ENCODE measurements around the gene GIT1. TPM values are rescaled to one million over a fixed set of nuclear protein-coding genes. Genes with fewer than 3 reads are reported as not detected.

Gene GIT1
- total RNA-seq, 5 donors from 2014 or later (not counting 1 experiment from before 2014, with no cell fraction given), result 36.7 to 86.4 (median 71.8) TPM

DNA sequence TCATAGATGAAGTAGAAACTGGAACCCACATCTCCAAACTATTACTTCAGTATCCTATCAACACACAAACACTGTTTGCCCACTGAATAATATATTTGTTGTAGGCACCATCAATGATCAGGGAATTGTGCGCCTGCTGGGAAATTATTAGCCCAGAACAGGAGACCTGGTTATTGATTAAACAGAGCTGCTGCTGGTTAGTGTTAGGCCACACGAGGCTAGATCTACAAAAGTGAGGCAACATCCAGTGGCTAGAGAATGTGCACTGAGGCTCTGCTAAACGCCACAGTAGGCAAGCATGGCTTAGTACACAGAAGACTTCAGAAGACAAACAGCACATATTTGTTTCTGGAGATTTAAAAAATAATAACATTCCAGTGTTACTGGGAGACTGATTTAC, 33.6 kb downstream of the GIT1 start:
- H3K4me1 ChIP-seq (ENCODE audit: control insufficient read depth in 1 of 2, extremely low read depth in 1 of 2, insufficient read depth in 2 of 2, low read length in 2 of 2), result peaks cover 0 to 3% of the 10 kb centered on the region in 2 experiments
- no peaks in the 10 kb centered on the region for H3K9me3 ChIP-seq
- H3K4me3 Mint-ChIP-seq, result no peak overlapping the region
- no peak overlapping the region for H3K4me3 ChIP-seq (ENCODE audit: control insufficient read depth in 1 of 2, extremely low read depth in 1 of 2, low read length in 1 of 2)
- H3K36me3 ChIP-seq (ENCODE audit: control insufficient read depth in 2 of 2, extremely low read depth in 1 of 2, insufficient read depth in 1 of 2, low read length in 1 of 2), result no peaks in the 10 kb centered on the region
- no peaks in the 10 kb centered on the region for H3K27me3 Mint-ChIP-seq
- H3K27ac Mint-ChIP-seq, result no peak overlapping the region
- POLR2A ChIA-PET, result no interaction called here
- WGBS (ENCODE audit: insufficient coverage), result 94% methylated on average over 2 of the region's 3 CpGs
- H3K27ac ChIP-seq (ENCODE audit: low read length), result no peak overlapping the region
- no peaks in the 10 kb centered on the region for H3K9me3 Mint-ChIP-seq
- peaks cover 5 to 24% (median 13%) of the 10 kb centered on the region in 3 donors for H3K4me1 Mint-ChIP-seq
- ATAC-seq (replicated peaks in 1 of 4), result no peak
- CTCF ChIA-PET, result no interaction called here
- DNase-seq, result no peak
- H3K27me3 ChIP-seq (replicated peaks in 1 of 2; ENCODE audit: control insufficient read depth in 2 of 2, extremely low read depth in 1 of 2, insufficient read depth in 2 of 2, low read length in 1 of 2), result no peaks in the 10 kb centered on the region
- no peaks in the 10 kb centered on the region for H3K36me3 Mint-ChIP-seq

- Mint-ChIP-seq H3K27ac (no peak overlapping the region), H3K36me3 (peaks cover 9% of the 10 kb centered on the region), H3K9me3 (no peaks in the 10 kb centered on the region), H3K27me3 (no peaks in the 10 kb centered on the region), H3K4me3 (no peak overlapping the region), H3K4me1 (peaks cover 0 to 16% (median 8%) of the 10 kb centered on the region in 3 donors)
- Histone ChIP-seq H3K27ac (ENCODE audit: low read length) (no peak overlapping the region), H3K4me1 (ENCODE audit: control insufficient read depth in 1 of 2, extremely low read depth in 1 of 2, insufficient read depth in 2 of 2, low read length in 2 of 2) (no peaks in the 10 kb centered on the region), H3K9me3 (no peaks in the 10 kb centered on the region), H3K27me3 (replicated peaks in 1 of 2; ENCODE audit: control insufficient read depth in 2 of 2, extremely low read depth in 1 of 2, insufficient read depth in 2 of 2, low read length in 1 of 2) (no peaks in the 10 kb centered on the region), H3K4me3 (ENCODE audit: control insufficient read depth in 1 of 2, extremely low read depth in 1 of 2, low read length in 1 of 2) (no peak overlapping the region), H3K36me3 (ENCODE audit: control insufficient read depth in 2 of 2, extremely low read depth in 1 of 2, insufficient read depth in 1 of 2, low read length in 1 of 2) (peaks cover 0 to 5% of the 10 kb centered on the region in 2 donors)
- ChIA-PET CTCF (interaction anchor here in 1 of 2 donors (0.6 kb wide), 1 partner anchor 511 kb away, joined by 5 read pairs; no protein-coding TSS in a partner anchor), POLR2A (interaction anchor here (0.5 to 0.7 kb wide), 2 partner anchors 262 to 315 kb away, joined by 4 to 8 read pairs; no protein-coding TSS in a partner anchor)
- DNase-seq (no peak), ATAC-seq (replicated peaks in 1 of 4) (no peak)
- WGBS (ENCODE audit: insufficient coverage), result 26% methylated on average over 2 of the region's 5 CpGs
Observed at GRCh38 chr17:29549177-29549923, 40.1 kb downstream of the GIT1 start.

- Mint-ChIP-seq H3K27me3 (no peaks in the 10 kb centered on the region), H3K9me3 (no peaks in the 10 kb centered on the region), H3K4me3 (no peak overlapping the region), H3K27ac (no peak overlapping the region), H3K4me1 (peaks cover 0 to 15% (median 8%) of the 10 kb centered on the region in 3 donors), H3K36me3 (peaks cover 27% of the 10 kb centered on the region)
- no peak overlapping the region for H3K27ac ChIP-seq (ENCODE audit: low read length)
- DNase-seq (no peak), ATAC-seq (replicated peaks in 1 of 4) (no peak)
- POLR2A ChIA-PET, result no interaction called here
- WGBS (ENCODE audit: insufficient coverage), result no CpG with 5 or more reads among the region's 1 CpG
- H3K36me3 ChIP-seq (ENCODE audit: control insufficient read depth in 2 of 2, extremely low read depth in 1 of 2, insufficient read depth in 1 of 2, low read length in 1 of 2), result peaks cover 0 to 25% of the 10 kb centered on the region in 2 donors
- no peaks in the 10 kb centered on the region for H3K27me3 ChIP-seq (replicated peaks in 1 of 2; ENCODE audit: control insufficient read depth in 2 of 2, extremely low read depth in 1 of 2, insufficient read depth in 2 of 2, low read length in 1 of 2)
- H3K4me3 ChIP-seq (ENCODE audit: control insufficient read depth in 1 of 2, extremely low read depth in 1 of 2, low read length in 1 of 2), result no peak overlapping the region
- H3K4me1 ChIP-seq (ENCODE audit: control insufficient read depth in 1 of 2, extremely low read depth in 1 of 2, insufficient read depth in 2 of 2, low read length in 2 of 2), result no peaks in the 10 kb centered on the region
- no peaks in the 10 kb centered on the region for H3K9me3 ChIP-seq
- CTCF ChIA-PET, result no interaction called here
Observed at GRCh38 chr17:29546830-29547229, 42.6 kb downstream of the GIT1 start.

GRCh38 chr17:29546085-29546484, 43.4 kb downstream of the GIT1 start:
- H3K36me3 ChIP-seq (ENCODE audit: control insufficient read depth in 2 of 2, extremely low read depth in 1 of 2, insufficient read depth in 1 of 2, low read length in 1 of 2), result peaks cover 0 to 25% of the 10 kb centered on the region in 2 donors
- H3K27ac ChIP-seq (ENCODE audit: low read length), result no peak overlapping the region
- CTCF ChIA-PET, result no interaction called here
- H3K4me3 Mint-ChIP-seq, result no peak overlapping the region
- no peak overlapping the region for H3K27ac Mint-ChIP-seq
- no peak overlapping the region for H3K4me3 ChIP-seq (ENCODE audit: control insufficient read depth in 1 of 2, extremely low read depth in 1 of 2, low read length in 1 of 2)
- POLR2A ChIA-PET, result interaction anchor here in 1 of 2 donors (0.6 kb wide), 1 partner anchor 245 kb away, joined by 7 read pairs; no protein-coding TSS in a partner anchor
- no peaks in the 10 kb centered on the region for H3K27me3 ChIP-seq (replicated peaks in 1 of 2; ENCODE audit: control insufficient read depth in 2 of 2, extremely low read depth in 1 of 2, insufficient read depth in 2 of 2, low read length in 1 of 2)
- H3K4me1 ChIP-seq (ENCODE audit: control insufficient read depth in 1 of 2, extremely low read depth in 1 of 2, insufficient read depth in 2 of 2, low read length in 2 of 2), result no peaks in the 10 kb centered on the region
- no peaks in the 10 kb centered on the region for H3K9me3 ChIP-seq
- H3K27me3 Mint-ChIP-seq, result no peaks in the 10 kb centered on the region
- H3K36me3 Mint-ChIP-seq, result peaks cover 27% of the 10 kb centered on the region
- no CpG with 5 or more reads among the region's 1 CpG for WGBS (ENCODE audit: insufficient coverage)
- DNase-seq (no peak), ATAC-seq (replicated peaks in 1 of 4) (no peak)
- peaks cover 0 to 15% (median 8%) of the 10 kb centered on the region in 3 donors for H3K4me1 Mint-ChIP-seq
- H3K9me3 Mint-ChIP-seq, result no peaks in the 10 kb centered on the region

DNA sequence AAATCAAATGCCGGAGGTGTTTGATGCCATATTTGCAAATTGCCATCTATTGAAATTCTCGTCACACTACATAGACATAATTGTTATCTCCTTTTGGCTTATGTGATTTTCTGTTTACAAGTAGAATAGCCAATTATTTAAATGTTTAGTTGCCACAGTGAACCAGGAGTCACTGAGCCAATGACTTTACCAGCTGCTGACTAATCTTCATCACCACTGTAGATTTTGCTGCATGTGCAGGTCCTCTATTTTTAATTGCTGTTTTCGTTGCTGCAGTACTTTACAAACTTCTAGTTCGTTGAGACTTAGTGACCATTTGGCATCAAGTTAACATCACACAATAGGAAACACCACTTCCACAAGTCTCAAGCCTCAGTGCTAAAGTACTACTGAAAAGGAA, 45.4 kb downstream of the GIT1 start:
- no peaks in the 10 kb centered on the region for H3K27me3 ChIP-seq (replicated peaks in 1 of 2; ENCODE audit: control insufficient read depth in 2 of 2, extremely low read depth in 1 of 2, insufficient read depth in 2 of 2, low read length in 1 of 2)
- Mint-ChIP-seq H3K4me3 (no peak overlapping the region), H3K36me3 (peaks cover 33% of the 10 kb centered on the region), H3K27ac (no peak overlapping the region), H3K4me1 (peaks cover 0 to 10% (median 8%) of the 10 kb centered on the region in 3 donors), H3K9me3 (no peaks in the 10 kb centered on the region), H3K27me3 (no peaks in the 10 kb centered on the region)
- H3K36me3 ChIP-seq (ENCODE audit: control insufficient read depth in 2 of 2, extremely low read depth in 1 of 2, insufficient read depth in 1 of 2, low read length in 1 of 2), result peaks cover 4 to 35% of the 10 kb centered on the region in 2 donors
- DNase-seq, result no peak
- no peak overlapping the region for H3K4me3 ChIP-seq (ENCODE audit: control insufficient read depth in 1 of 2, extremely low read depth in 1 of 2, low read length in 1 of 2)
- ATAC-seq (replicated peaks in 1 of 4), result no peak
- H3K9me3 ChIP-seq, result no peaks in the 10 kb centered on the region
- POLR2A ChIA-PET, result interaction anchor here in 1 of 2 donors (0.6 kb wide), 1 partner anchor 15 kb away, joined by 6 read pairs; no protein-coding TSS in a partner anchor
- H3K27ac ChIP-seq (ENCODE audit: low read length), result no peak overlapping the region
- WGBS (ENCODE audit: insufficient coverage), result no CpG with 5 or more reads among the region's 4 CpGs
- H3K4me1 ChIP-seq (ENCODE audit: control insufficient read depth in 1 of 2, extremely low read depth in 1 of 2, insufficient read depth in 2 of 2, low read length in 2 of 2), result no peaks in the 10 kb centered on the region
- CTCF ChIA-PET, result no interaction called here

DNA sequence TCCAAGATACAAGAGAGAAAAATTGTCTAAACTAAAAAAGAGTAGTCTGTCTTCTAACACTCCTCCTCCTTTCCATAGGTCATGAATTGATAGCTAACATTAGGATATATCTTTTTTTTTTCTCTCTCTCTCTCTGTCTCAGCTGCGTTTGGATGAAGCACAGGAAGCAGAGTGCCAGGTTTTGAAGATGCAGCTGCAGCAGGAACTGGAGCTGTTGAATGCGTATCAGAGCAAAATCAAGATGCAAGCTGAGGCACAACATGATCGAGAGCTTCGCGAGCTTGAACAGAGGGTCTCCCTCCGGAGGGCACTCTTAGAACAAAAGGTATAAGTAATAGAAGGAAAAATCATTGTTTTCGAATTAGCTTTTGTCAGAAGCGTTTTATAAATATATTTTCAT, 55.5 kb downstream of the GIT1 start:
- Mint-ChIP-seq H3K27ac (no peak overlapping the region), H3K4me3 (no peak overlapping the region), H3K9me3 (no peaks in the 10 kb centered on the region), H3K36me3 (peaks cover 34% of the 10 kb centered on the region), H3K27me3 (no peaks in the 10 kb centered on the region), H3K4me1 (no peaks in the 10 kb centered on the region)
- ATAC-seq (replicated peaks in 1 of 4), result no peak
- DNase-seq, result no peak
- Histone ChIP-seq H3K4me3 (ENCODE audit: control insufficient read depth in 1 of 2, extremely low read depth in 1 of 2, low read length in 1 of 2) (no peak overlapping the region), H3K27me3 (replicated peaks in 1 of 2; ENCODE audit: control insufficient read depth in 2 of 2, extremely low read depth in 1 of 2, insufficient read depth in 2 of 2, low read length in 1 of 2) (no peaks in the 10 kb centered on the region), H3K27ac (ENCODE audit: low read length) (no peak overlapping the region), H3K4me1 (ENCODE audit: control insufficient read depth in 1 of 2, extremely low read depth in 1 of 2, insufficient read depth in 2 of 2, low read length in 2 of 2) (no peaks in the 10 kb centered on the region), H3K9me3 (no peaks in the 10 kb centered on the region), H3K36me3 (ENCODE audit: control insufficient read depth in 2 of 2, extremely low read depth in 1 of 2, insufficient read depth in 1 of 2, low read length in 1 of 2) (peaks cover 11 to 42% of the 10 kb centered on the region in 2 donors)
- 97% methylated on average over 4 of the region's 8 CpGs for WGBS (ENCODE audit: insufficient coverage)
- POLR2A ChIA-PET, result no interaction called here
- CTCF ChIA-PET, result interaction anchor here (0.5 to 2.2 kb wide), 5 partner anchors 10 to 584 kb away, joined by 3 to 8 read pairs (median 4); no protein-coding TSS in a partner anchor
